Dendritic cell treated with granulocyte-macrophage colony-stimulating factor and Interleukin-4, amounts not matched to agents 40 ng/mL and 50 ng/mL, for 4 days (primary cell): Measurements from ENCODE around the gene APOL1.

ENCODE experiments used
- H3K27ac Mint-ChIP-seq: one replicate; pipeline ENCODE4 v1.8.0; 2022; ENCODE audit warnings: mild to moderate bottlenecking, mixed read lengths
- H3K27me3 Mint-ChIP-seq: one replicate; pipeline ENCODE4 v1.8.0; 2022; ENCODE audit warnings: mild to moderate bottlenecking, mixed read lengths
- H3K36me3 Mint-ChIP-seq: one replicate; pipeline ENCODE4 v1.8.0; 2022; ENCODE audit warnings: low read depth, mixed read lengths
- H3K4me1 Mint-ChIP-seq: one replicate; pipeline ENCODE4 v1.8.0; 2022; ENCODE audit warnings: low read depth, mixed read lengths
- H3K4me3 Mint-ChIP-seq: one replicate; pipeline ENCODE4 v1.8.0; 2022; ENCODE audit warnings: mild to moderate bottlenecking, moderate library complexity, mixed read lengths
- H3K9me3 Mint-ChIP-seq: one replicate; pipeline ENCODE4 v1.8.0; 2022; ENCODE audit warnings: mixed read lengths
- intact Hi-C: fragments of 100-400 bp; cut with micrococcal nuclease; formaldehyde crosslinking; loops from one replicate; pipeline ENCODE4 v1.15.0; 2022

The APOL1 gene

GRCh38 chr22:36291831-36292740 is 39.2 kb downstream of the APOL1 start:
- Mint-ChIP-seq H3K4me1 (peaks cover 13% of the 10 kb centered on the region), H3K36me3 (peaks cover 99% of the 10 kb centered on the region), H3K27ac (peak overlapping the region; percentile 55), H3K4me3 (no peak overlapping the region), H3K27me3 (no peaks in the 10 kb centered on the region), H3K9me3 (no peaks in the 10 kb centered on the region)
- intact Hi-C loops, result no loop called here

- H3K36me3 Mint-ChIP-seq, result peaks cover 99% of the 10 kb centered on the region
- no peak overlapping the region for H3K27ac Mint-ChIP-seq
- H3K4me3 Mint-ChIP-seq, result no peak overlapping the region
- no peaks in the 10 kb centered on the region for H3K9me3 Mint-ChIP-seq
- H3K4me1 Mint-ChIP-seq, result peaks cover 13% of the 10 kb centered on the region
- intact Hi-C loops, result no loop called here
- no peaks in the 10 kb centered on the region for H3K27me3 Mint-ChIP-seq
Observed at GRCh38 chr22:36292823-36293530, 40.0 kb downstream of the APOL1 start.

GRCh38 chr22:36293606-36294292 is 40.8 kb downstream of the APOL1 start:
- intact Hi-C loops, result no loop called here
- Mint-ChIP-seq H3K4me1 (peaks cover 13% of the 10 kb centered on the region), H3K36me3 (peaks cover 99% of the 10 kb centered on the region), H3K27ac (no peak overlapping the region), H3K9me3 (no peaks in the 10 kb centered on the region), H3K27me3 (no peaks in the 10 kb centered on the region), H3K4me3 (no peak overlapping the region)

- H3K27ac Mint-ChIP-seq, result no peak overlapping the region
- intact Hi-C loops, result no loop called here
- H3K4me3 Mint-ChIP-seq, result no peak overlapping the region
- H3K4me1 Mint-ChIP-seq, result peaks cover 13% of the 10 kb centered on the region
- peaks cover 99% of the 10 kb centered on the region for H3K36me3 Mint-ChIP-seq
- H3K27me3 Mint-ChIP-seq, result no peaks in the 10 kb centered on the region
- H3K9me3 Mint-ChIP-seq, result no peaks in the 10 kb centered on the region
Observed at GRCh38 chr22:36294293-36294620, 41.3 kb downstream of the APOL1 start.

GRCh38 chr22:36294801-36295200 is 41.9 kb downstream of the APOL1 start:
- intact Hi-C loops, result no loop called here
- H3K4me3 Mint-ChIP-seq, result no peak overlapping the region
- H3K27ac Mint-ChIP-seq, result no peak overlapping the region
- H3K27me3 Mint-ChIP-seq, result no peaks in the 10 kb centered on the region
- H3K4me1 Mint-ChIP-seq, result peaks cover 13% of the 10 kb centered on the region
- no peaks in the 10 kb centered on the region for H3K9me3 Mint-ChIP-seq
- H3K36me3 Mint-ChIP-seq, result peaks cover 99% of the 10 kb centered on the region

- Mint-ChIP-seq H3K27me3 (no peaks in the 10 kb centered on the region), H3K9me3 (no peaks in the 10 kb centered on the region), H3K36me3 (peaks cover 99% of the 10 kb centered on the region), H3K27ac (no peak overlapping the region), H3K4me1 (peaks cover 13% of the 10 kb centered on the region), H3K4me3 (no peak overlapping the region)
- intact Hi-C loops, result no loop called here
Observed at GRCh38 chr22:36295247-36295646, 42.3 kb downstream of the APOL1 start.

GRCh38 chr22:36296690-36297089 is 43.8 kb downstream of the APOL1 start:
- H3K4me1 Mint-ChIP-seq, result peaks cover 12% of the 10 kb centered on the region
- intact Hi-C loops, result no loop called here
- H3K9me3 Mint-ChIP-seq, result no peaks in the 10 kb centered on the region
- H3K27ac Mint-ChIP-seq, result no peak overlapping the region
- no peaks in the 10 kb centered on the region for H3K27me3 Mint-ChIP-seq
- H3K36me3 Mint-ChIP-seq, result peaks cover 100% of the 10 kb centered on the region
- H3K4me3 Mint-ChIP-seq, result no peak overlapping the region

GRCh38 chr22:36297568-36297967 is 44.6 kb downstream of the APOL1 start:
- H3K9me3 Mint-ChIP-seq, result no peaks in the 10 kb centered on the region
- H3K4me1 Mint-ChIP-seq, result peaks cover 3% of the 10 kb centered on the region
- no peak overlapping the region for H3K4me3 Mint-ChIP-seq
- no peaks in the 10 kb centered on the region for H3K27me3 Mint-ChIP-seq
- intact Hi-C loops, result no loop called here
- peaks cover 100% of the 10 kb centered on the region for H3K36me3 Mint-ChIP-seq
- H3K27ac Mint-ChIP-seq, result no peak overlapping the region

- Mint-ChIP-seq H3K4me3 (no peak overlapping the region), H3K27me3 (no peaks in the 10 kb centered on the region), H3K9me3 (no peaks in the 10 kb centered on the region), H3K36me3 (peaks cover 100% of the 10 kb centered on the region), H3K27ac (no peak overlapping the region), H3K4me1 (no peaks in the 10 kb centered on the region)
- intact Hi-C loops, result no loop called here
Observed at GRCh38 chr22:36298118-36298517, 45.2 kb downstream of the APOL1 start.

GRCh38 chr22:36298601-36299000 is 45.7 kb downstream of the APOL1 start:
- Mint-ChIP-seq H3K36me3 (peaks cover 100% of the 10 kb centered on the region), H3K4me3 (no peak overlapping the region), H3K4me1 (no peaks in the 10 kb centered on the region), H3K27me3 (no peaks in the 10 kb centered on the region), H3K27ac (no peak overlapping the region), H3K9me3 (no peaks in the 10 kb centered on the region)
- intact Hi-C loops, result no loop called here

GRCh38 chr22:36299295-36299694 is 46.4 kb downstream of the APOL1 start:
- Mint-ChIP-seq H3K27me3 (no peaks in the 10 kb centered on the region), H3K27ac (no peak overlapping the region), H3K9me3 (no peaks in the 10 kb centered on the region), H3K4me3 (no peak overlapping the region), H3K36me3 (peaks cover 100% of the 10 kb centered on the region), H3K4me1 (no peaks in the 10 kb centered on the region)
- intact Hi-C loops, result no loop called here

- intact Hi-C loops, result no loop called here
- no peak overlapping the region for H3K27ac Mint-ChIP-seq
- no peaks in the 10 kb centered on the region for H3K4me1 Mint-ChIP-seq
- H3K36me3 Mint-ChIP-seq, result peaks cover 100% of the 10 kb centered on the region
- H3K27me3 Mint-ChIP-seq, result no peaks in the 10 kb centered on the region
- no peak overlapping the region for H3K4me3 Mint-ChIP-seq
- no peaks in the 10 kb centered on the region for H3K9me3 Mint-ChIP-seq
Observed at GRCh38 chr22:36299911-36300310, 47.0 kb downstream of the APOL1 start.

GRCh38 chr22:36300396-36301212 is 47.7 kb downstream of the APOL1 start:
- Mint-ChIP-seq H3K27ac (peak overlapping the region; percentile 18), H3K4me1 (peaks cover 5% of the 10 kb centered on the region), H3K4me3 (no peak overlapping the region), H3K9me3 (no peaks in the 10 kb centered on the region), H3K27me3 (no peaks in the 10 kb centered on the region), H3K36me3 (peaks cover 100% of the 10 kb centered on the region)
- intact Hi-C loops, result loop anchor here (1.0 kb wide), 1 partner anchor 170 kb away; no protein-coding TSS in a partner anchor
